CD8-positive, alpha-beta memory T cell (primary cell): ENCODE results near the gene GMEB2. TPM values are rescaled to one million over a fixed set of nuclear protein-coding genes. Genes with fewer than 3 reads are reported as not detected.
"Not testable (repeated sequence)": the region's sequence is repeated elsewhere in the genome, so short reads cannot be mapped to it uniquely, and the experiment has no call there.

Experiments used
- CTCF ChIA-PET: fragments of 350-600 bp; sonication (Branson Sonifier 250); formaldehyde crosslinking; loops from one replicate; lab custom pipeline; 2021; ENCODE audit warnings: antibody characterized with exemption; lab: Charles Lee
- POLR2A ChIA-PET: fragments of 350-600 bp; sonication (Branson Sonifier 250); formaldehyde crosslinking; loops from one replicate; lab custom pipeline; 2021; ENCODE audit warnings: antibody characterized with exemption; lab: Charles Lee
- DNase-seq, 5 donors: peaks; one replicate each; pipeline versions ENCODE4 v3.0.0 to v3.0.0-alpha.2; 2020 to 2022; ENCODE audit warnings: mixed read lengths in 1 of 5
- H3K27ac ChIP-seq: one replicate; pipeline ENCODE4 v1.7.0; 2013; ENCODE audit warnings: low read depth, mild to moderate bottlenecking, low read length, moderate library complexity
- H3K27me3 ChIP-seq: 2 replicates; pipeline ENCODE4 v1.7.0; 2013; ENCODE audit warnings: low read length, mild to moderate bottlenecking; ENCODE audit not compliant: insufficient read depth, poor library complexity, severe bottlenecking
- H3K36me3 ChIP-seq: 2 replicates; pipeline ENCODE4 v1.7.0; 2013; ENCODE audit warnings: mild to moderate bottlenecking, low read length, moderate library complexity; ENCODE audit not compliant: insufficient read depth
- H3K4me1 ChIP-seq: 2 replicates; pipeline ENCODE4 v1.7.0; 2013; ENCODE audit warnings: mild to moderate bottlenecking, low read length, moderate library complexity; ENCODE audit not compliant: insufficient read depth
- H3K4me3 ChIP-seq: 2 replicates; pipeline ENCODE4 v1.7.0; 2013; ENCODE audit warnings: mild to moderate bottlenecking, low read length
- H3K9me3 ChIP-seq: 2 replicates; pipeline ENCODE4 v1.7.0; 2013; ENCODE audit warnings: mild to moderate bottlenecking, low read length
- H3K27ac Mint-ChIP-seq, 8 donors: one replicate each; pipeline ENCODE4 v1.8.0; 2020 to 2021; ENCODE audit warnings: mixed read lengths in 8 of 8, mild to moderate bottlenecking in 6 of 8, inconsistent platforms in 3 of 8, moderate library complexity in 3 of 8
- H3K27me3 Mint-ChIP-seq, 2 donors: one replicate each; pipeline ENCODE4 v1.8.0; 2020 to 2021; ENCODE audit warnings: mixed read lengths in 2 of 2, mild to moderate bottlenecking in 1 of 2, moderate library complexity in 1 of 2
- H3K36me3 Mint-ChIP-seq, 3 donors: one replicate each; pipeline ENCODE4 v1.8.0; 2020 to 2021; ENCODE audit warnings: mixed read lengths in 3 of 3, inconsistent platforms in 1 of 3, mild to moderate bottlenecking in 1 of 3
- H3K4me1 Mint-ChIP-seq, 3 donors: one replicate each; pipeline ENCODE4 v1.8.0; 2020 to 2021; ENCODE audit warnings: mixed read lengths in 3 of 3, inconsistent platforms in 1 of 3, mild to moderate bottlenecking in 1 of 3
- H3K4me3 Mint-ChIP-seq, 7 donors: one replicate each; pipeline ENCODE4 v1.8.0; 2020 to 2021; ENCODE audit warnings: mixed read lengths in 7 of 7, mild to moderate bottlenecking in 6 of 7, moderate library complexity in 4 of 7, inconsistent platforms in 2 of 7
- H3K9me3 Mint-ChIP-seq, 5 donors: one replicate each; pipeline ENCODE4 v1.8.0; 2020 to 2022; ENCODE audit warnings: mixed read lengths in 5 of 5, mild to moderate bottlenecking in 3 of 5, moderate library complexity in 2 of 5, inconsistent platforms in 1 of 5
- polyA plus RNA-seq: library from polyadenylated mRNA; unstranded; fragments of 300-500 nt; fragmentation: Illumina TruSeq; gene quantifications from one replicate; pipeline ENCODE4 v1.2.3, GENCODE V29; 2021
- total RNA-seq, 2 experiments: library from RNA; stranded (reverse); gene quantifications; one replicate each; pipeline ENCODE4 v1.2.3, GENCODE V29; 2021

GMEB2 gene
- total and polyA plus RNA-seq, 3 experiments from 2014 or later, result 14.3 to 15.5 (median 14.8) TPM

DNA sequence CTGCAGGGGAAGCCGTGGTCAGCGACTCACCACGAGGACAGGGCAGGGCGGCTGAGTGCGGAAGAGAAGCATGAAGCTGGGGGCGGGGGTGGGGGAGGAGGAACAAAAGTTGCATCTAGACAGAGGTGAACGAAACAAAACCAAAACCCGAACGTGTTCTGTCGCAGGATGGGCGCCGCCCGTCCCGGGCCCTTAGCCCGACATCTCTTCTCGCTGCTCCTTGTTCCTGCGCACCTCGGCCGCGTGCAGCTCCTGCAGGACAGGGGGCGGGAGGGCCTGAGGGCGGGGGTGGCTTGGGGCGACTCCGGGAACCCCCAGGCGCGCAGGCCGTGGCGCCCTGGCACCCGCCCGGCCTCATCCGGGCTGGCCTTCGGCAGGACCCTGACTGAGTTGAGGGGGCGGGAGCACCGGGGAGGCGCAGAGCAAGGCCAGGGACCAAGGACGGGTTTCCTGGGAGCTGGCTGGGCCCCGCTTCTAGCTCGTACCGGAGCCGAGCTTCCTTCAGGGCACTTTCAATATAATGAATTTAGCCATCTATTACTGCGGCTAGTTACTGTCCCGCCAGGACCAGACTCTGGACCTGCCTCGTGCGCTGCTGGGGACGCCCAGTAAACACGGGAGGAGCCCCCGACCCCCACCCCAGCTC lies 14.4 kb upstream of the GMEB2 start:
- H3K9me3 ChIP-seq, result no peaks in the 10 kb centered on the region
- peak overlapping the region; percentile 73 to 95 (median 83) for H3K4me3 Mint-ChIP-seq
- H3K4me1 Mint-ChIP-seq, result peaks cover 27 to 42% (median 31%) of the 10 kb centered on the region in 3 donors
- peaks cover 0 to 23% (median 6%) of the 10 kb centered on the region in 3 donors for H3K36me3 Mint-ChIP-seq
- peak overlapping the region; percentile 82 for H3K4me3 ChIP-seq
- no peaks in the 10 kb centered on the region for H3K27me3 ChIP-seq
- CTCF ChIA-PET, result interaction anchor here (0.7 to 2.6 kb wide), 25 partner anchors 10 to 339 kb away, joined by 3 to 22 read pairs (median 8); partner anchors contain the start of genes ARFRP1, GMEB2, HELZ2 and LIME1
- H3K9me3 Mint-ChIP-seq, result no peaks in the 10 kb centered on the region
- DNase-seq, result peak; percentile 48 to 79 (median 64)
- peak overlapping the region; percentile 79 for H3K27ac ChIP-seq
- peak overlapping the region in 4 of 8 donors; percentile 73 to 96 (median 84) for H3K27ac Mint-ChIP-seq
- POLR2A ChIA-PET, result interaction anchor here (0.6 to 5.7 kb wide), 16 partner anchors 9 to 437 kb away, joined by 3 to 110 read pairs (median 4); partner anchors contain the start of genes GMEB2, LIME1, PPDPF and PTK6
- peaks cover 30% of the 10 kb centered on the region for H3K4me1 ChIP-seq
- H3K27me3 Mint-ChIP-seq, result no peaks in the 10 kb centered on the region
- H3K36me3 ChIP-seq, result no peaks in the 10 kb centered on the region

DNA sequence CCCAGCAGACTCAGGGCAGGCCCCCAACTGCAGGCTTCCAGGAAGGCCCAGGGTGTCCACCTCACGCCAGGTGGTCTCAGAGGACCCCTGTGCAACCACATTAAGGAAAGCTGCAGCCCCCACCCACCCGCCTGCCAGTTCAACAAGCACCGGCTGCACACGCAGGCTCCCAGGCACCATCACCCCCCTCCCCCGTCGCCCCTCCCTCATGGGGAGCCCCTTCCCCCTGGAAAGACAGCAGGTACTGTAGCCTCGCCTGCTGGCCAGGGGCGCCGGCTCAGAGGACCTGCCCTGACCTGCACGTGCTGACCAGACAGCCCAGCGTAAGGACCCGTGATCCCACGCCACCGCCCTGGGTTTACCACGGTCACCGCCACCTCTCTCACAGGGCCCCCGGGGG lies 13.8 kb upstream of the GMEB2 start:
- H3K4me3 ChIP-seq, result peak overlapping the region; percentile 75
- CTCF ChIA-PET, result interaction anchor here (1.2 to 2.4 kb wide), 2 partner anchors 13 to 24 kb away, joined by 4 to 14 read pairs; partner anchors contain the start of gene GMEB2

DNA sequence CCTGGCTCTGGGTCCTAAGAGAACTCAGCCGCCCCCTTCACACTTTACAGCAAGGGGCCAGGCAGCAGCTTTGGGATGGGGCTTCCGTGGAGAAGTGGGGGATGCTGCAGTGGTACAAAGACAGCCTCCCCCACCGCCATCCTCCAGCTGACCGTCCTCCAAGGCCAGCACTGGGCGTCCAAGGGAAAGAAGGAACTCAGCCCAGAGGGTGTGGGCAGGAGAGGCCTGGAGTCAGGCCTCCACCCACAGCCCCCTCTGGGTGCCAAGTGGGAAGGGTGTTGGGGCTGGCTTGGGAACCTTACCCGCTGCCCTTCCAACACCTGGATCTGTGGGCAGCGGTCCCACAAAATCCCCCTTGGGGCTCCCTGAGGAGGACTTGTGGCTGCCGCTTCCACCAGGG lies 13.2 kb upstream of the GMEB2 start:
- ChIA-PET POLR2A (interaction anchor here (5.7 kb wide), 1 partner anchor 14 kb away, joined by 110 read pairs; the partner anchor contains the start of gene GMEB2), CTCF (interaction anchor here (1.2 kb wide), 1 partner anchor 13 kb away, joined by 4 read pairs; the partner anchor contains the start of gene GMEB2)
- Histone ChIP-seq H3K36me3 (no peaks in the 10 kb centered on the region), H3K4me1 (peaks cover 40% of the 10 kb centered on the region), H3K27me3 (no peaks in the 10 kb centered on the region), H3K27ac (peak overlapping the region; percentile 56), H3K9me3 (no peaks in the 10 kb centered on the region), H3K4me3 (peak overlapping the region; percentile 75)
- Mint-ChIP-seq H3K9me3 (no peaks in the 10 kb centered on the region), H3K27me3 (no peaks in the 10 kb centered on the region), H3K36me3 (peaks cover 0 to 20% (median 4%) of the 10 kb centered on the region in 3 donors), H3K27ac (peak overlapping the region; percentile 94 to 100 (median 100)), H3K4me3 (peak overlapping the region; percentile 92 to 95 (median 94)), H3K4me1 (peaks cover 36 to 49% (median 41%) of the 10 kb centered on the region in 3 donors)
- no peak for DNase-seq

More for the DNA sequence above, 13.8 kb upstream of the GMEB2 start:
- Histone ChIP-seq H3K27ac (peak overlapping the region; percentile 56), H3K4me1 (peaks cover 34% of the 10 kb centered on the region)
- Mint-ChIP-seq H3K4me3 (peak overlapping the region; percentile 92 to 95 (median 94)), H3K27ac (peak overlapping the region in 7 of 8 donors; percentile 55 to 100 (median 81)), H3K36me3 (peaks cover 0 to 20% (median 4%) of the 10 kb centered on the region in 3 donors), H3K4me1 (peaks cover 30 to 43% (median 35%) of the 10 kb centered on the region in 3 donors)
- POLR2A ChIA-PET, result interaction anchor here (1.4 to 5.7 kb wide), 3 partner anchors 9 to 120 kb away, joined by 10 to 110 read pairs (median 16); partner anchors contain the start of genes GMEB2 and PPDPF
- H3K9me3 Mint-ChIP-seq, H3K36me3 ChIP-seq, H3K9me3 ChIP-seq, H3K27me3 ChIP-seq, H3K27me3 Mint-ChIP-seq: not testable (repeated sequence)
- DNase-seq, result peak in 1 of 5 donors; percentile 57

DNA sequence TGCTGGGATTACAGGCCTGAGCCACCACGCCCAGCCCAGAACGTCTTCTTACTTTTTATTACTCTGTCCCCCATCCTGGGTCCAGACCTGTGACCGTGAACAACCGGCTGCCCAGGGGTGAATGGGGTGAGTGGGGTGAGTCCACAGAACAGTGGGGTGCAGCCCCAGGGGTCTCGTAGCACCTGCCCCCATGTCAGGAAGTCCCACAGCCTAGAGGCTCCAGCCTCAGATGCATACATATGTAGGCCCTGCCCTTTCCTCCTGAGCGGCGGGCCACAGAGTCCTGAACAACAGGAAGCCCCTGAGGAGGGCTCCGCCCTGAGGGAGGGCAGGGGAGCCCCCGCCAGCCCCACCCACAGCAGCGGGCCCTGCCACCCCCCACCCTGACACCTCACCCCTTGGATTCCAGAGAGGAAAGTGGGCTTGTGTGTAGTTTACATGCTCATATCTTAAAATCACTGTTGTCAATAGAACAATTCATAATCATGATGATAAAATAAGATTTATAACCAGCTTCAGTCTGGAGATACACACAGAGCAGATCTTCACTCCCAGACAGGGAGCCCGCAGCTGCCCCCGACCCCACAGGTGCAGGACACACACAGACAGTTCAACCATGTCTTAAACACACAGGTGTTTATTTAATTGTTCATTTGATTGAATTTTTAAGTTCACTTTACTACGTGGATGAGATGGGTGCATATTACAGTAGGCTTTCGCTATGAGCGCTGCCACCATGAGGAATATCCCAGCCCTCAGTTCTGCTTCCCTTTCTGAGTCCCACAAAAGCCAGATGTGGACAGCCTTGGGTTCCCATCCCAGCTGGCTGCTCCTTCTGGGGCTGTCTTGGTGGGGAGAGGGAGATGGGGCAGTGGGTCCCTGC lies 12.4 kb upstream of the GMEB2 start:
- H3K9me3 ChIP-seq, result no peaks in the 10 kb centered on the region
- peak overlapping the region; percentile 75 for H3K4me3 ChIP-seq
- peaks cover 0 to 17% (median 2%) of the 10 kb centered on the region in 3 donors for H3K36me3 Mint-ChIP-seq
- peak; percentile 51 to 87 (median 76) for DNase-seq
- peak overlapping the region; percentile 96 to 100 (median 100) for H3K27ac Mint-ChIP-seq
- H3K4me1 Mint-ChIP-seq, result peaks cover 41 to 54% (median 48%) of the 10 kb centered on the region in 3 donors
- no peaks in the 10 kb centered on the region for H3K9me3 Mint-ChIP-seq
- peaks cover 48% of the 10 kb centered on the region for H3K4me1 ChIP-seq
- H3K27me3 ChIP-seq, result no peaks in the 10 kb centered on the region
- ChIA-PET CTCF (interaction anchor here (1.0 to 1.7 kb wide), 5 partner anchors 10 to 96 kb away, joined by 3 to 6 read pairs (median 4); partner anchors contain the start of gene GMEB2), POLR2A (interaction anchor here (0.7 to 5.7 kb wide), 3 partner anchors 13 to 98 kb away, joined by 3 to 110 read pairs (median 4); partner anchors contain the start of gene GMEB2)
- H3K4me3 Mint-ChIP-seq, result peak overlapping the region; percentile 92 to 95 (median 94)
- H3K27me3 Mint-ChIP-seq, result no peaks in the 10 kb centered on the region
- no peaks in the 10 kb centered on the region for H3K36me3 ChIP-seq
- H3K27ac ChIP-seq, result peak overlapping the region; percentile 56

DNA sequence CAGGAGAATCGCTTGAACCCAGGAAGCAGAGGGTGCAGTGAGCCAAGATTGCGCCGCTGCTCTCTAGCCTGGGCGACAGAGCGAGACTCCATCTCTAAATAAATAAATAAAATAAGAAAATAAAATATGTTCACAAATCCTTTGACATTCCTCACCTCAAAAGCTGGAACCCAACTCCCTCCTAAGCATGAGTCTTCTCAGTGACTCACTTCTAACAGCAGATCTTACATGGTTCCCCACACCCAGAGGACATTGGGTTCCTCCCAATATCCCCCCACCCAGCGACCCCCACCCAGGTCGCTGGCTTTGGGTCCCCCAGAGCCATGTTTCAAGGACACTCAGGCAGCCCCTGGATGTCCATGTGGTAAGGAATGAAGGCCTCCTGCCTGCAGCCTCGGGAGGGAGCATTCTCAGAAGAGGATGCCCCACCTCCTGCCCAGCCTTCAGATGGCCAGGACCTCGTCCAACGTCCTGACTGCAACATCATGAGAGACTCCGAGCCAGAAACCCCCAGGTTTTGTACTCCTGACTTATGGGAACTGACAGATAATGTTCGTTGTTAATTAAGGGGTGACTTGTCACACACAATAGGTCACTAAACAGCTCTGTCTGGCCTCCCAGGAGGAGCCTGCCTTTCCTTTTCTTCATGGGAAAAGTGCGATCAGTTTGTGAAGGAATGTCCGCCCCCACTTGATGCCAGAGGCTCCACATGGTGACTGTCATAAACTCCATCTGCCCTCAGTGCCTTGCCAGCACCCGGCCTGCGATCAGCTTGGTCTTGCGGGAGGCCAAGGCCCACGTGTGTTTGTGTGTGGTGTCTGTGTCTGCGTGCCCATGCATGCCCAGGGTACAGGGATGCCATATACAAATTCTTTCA lies 10.1 kb upstream of the GMEB2 start:
- Histone ChIP-seq H3K27ac (peak overlapping the region; percentile 41), H3K4me3 (peak overlapping the region; percentile 23), H3K4me1 (peaks cover 63% of the 10 kb centered on the region), H3K27me3 (no peaks in the 10 kb centered on the region), H3K9me3 (no peaks in the 10 kb centered on the region), H3K36me3 (no peaks in the 10 kb centered on the region)
- DNase-seq, result no peak
- ChIA-PET POLR2A (interaction anchor here (1.8 to 5.7 kb wide), 3 partner anchors 10 to 21 kb away, joined by 5 to 110 read pairs (median 20); partner anchors contain the start of genes GMEB2 and RTEL1), CTCF (interaction anchor here (1.9 to 2.3 kb wide), 2 partner anchors 10 to 21 kb away, joined by 5 to 9 read pairs; partner anchors contain the start of genes GMEB2 and RTEL1)
- Mint-ChIP-seq H3K27ac (peak overlapping the region; percentile 68 to 100 (median 92)), H3K4me3 (peak overlapping the region in 6 of 7 donors; percentile 8 to 55 (median 40)), H3K36me3 (peaks cover 0 to 11% (median 2%) of the 10 kb centered on the region in 3 donors), H3K9me3 (no peaks in the 10 kb centered on the region), H3K4me1 (peaks cover 49 to 63% (median 63%) of the 10 kb centered on the region in 3 donors), H3K27me3 (no peaks in the 10 kb centered on the region)

DNA sequence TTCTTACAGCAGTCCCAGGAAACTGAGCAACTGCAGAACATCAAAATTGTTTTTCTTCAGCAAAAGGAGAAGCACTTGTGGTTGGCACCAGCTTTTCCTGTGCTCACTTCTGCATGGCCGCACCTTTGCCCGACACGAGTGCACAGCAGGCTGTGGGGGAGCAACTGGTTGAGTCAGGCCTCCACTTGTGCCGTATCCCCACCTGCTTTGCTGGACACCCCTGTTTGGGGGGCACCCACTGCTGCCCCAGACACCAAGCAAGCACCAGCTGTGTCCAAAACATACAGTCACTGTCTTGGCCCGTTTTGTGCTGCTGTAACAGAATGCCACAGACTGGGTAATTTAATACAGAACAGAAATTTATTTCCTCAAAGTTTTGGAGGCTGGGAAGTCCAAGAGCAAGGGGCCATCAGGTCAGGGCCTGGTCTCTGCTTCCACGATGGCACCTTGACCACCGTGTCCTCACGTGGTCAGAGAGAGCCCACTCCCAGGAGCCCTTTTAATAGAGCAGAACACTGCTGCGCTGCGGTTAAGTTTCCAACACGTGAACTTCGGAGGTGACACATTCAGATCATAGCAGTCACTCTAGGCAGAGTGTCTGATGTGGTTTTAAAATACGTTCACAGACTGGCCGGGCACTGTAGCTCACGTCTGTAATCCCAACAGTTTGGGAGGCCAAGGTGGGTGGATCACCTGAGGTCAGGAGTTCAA lies 8.7 kb upstream of the GMEB2 start:
- H3K9me3 Mint-ChIP-seq, result no peaks in the 10 kb centered on the region
- Histone ChIP-seq H3K27me3 (no peaks in the 10 kb centered on the region), H3K9me3 (no peaks in the 10 kb centered on the region), H3K36me3 (no peaks in the 10 kb centered on the region), H3K27ac (peak overlapping the region; percentile 71), H3K4me3 (peak overlapping the region; percentile 54), H3K4me1 (peaks cover 74% of the 10 kb centered on the region)
- peak overlapping the region; percentile 79 to 93 (median 83) for H3K4me3 Mint-ChIP-seq
- ChIA-PET POLR2A (interaction anchor here (0.5 to 2.1 kb wide), 8 partner anchors 8 to 1569 kb away, joined by 3 to 20 read pairs (median 5); partner anchors contain the start of genes ARFRP1, GMEB2, PPDPF and RTEL1), CTCF (interaction anchor here (0.7 to 2.3 kb wide), 3 partner anchors 8 to 98 kb away, joined by 3 to 9 read pairs (median 3); partner anchors contain the start of genes GMEB2 and PTK6)
- peaks cover 51 to 73% (median 67%) of the 10 kb centered on the region in 3 donors for H3K4me1 Mint-ChIP-seq
- H3K36me3 Mint-ChIP-seq, result peaks cover 0 to 13% (median 2%) of the 10 kb centered on the region in 3 donors
- DNase-seq, result peak; percentile 57 to 90 (median 90)
- H3K27ac Mint-ChIP-seq, result peak overlapping the region; percentile 93 to 100 (median 98)
- no peaks in the 10 kb centered on the region for H3K27me3 Mint-ChIP-seq
